Keratinocyte (primary cell): ENCODE data around the gene PTMA. TPM values are rescaled to one million over a fixed set of nuclear protein-coding genes. Genes with fewer than 3 reads are reported as not detected.

ENCODE experiments used
- DNase-seq: peaks from one replicate; pipeline ENCODE4 v3.0.0-alpha.2; 2011; ENCODE audit warnings: low read depth, missing footprints, low spot score
- FAIRE-seq: peaks from 2 replicates; lab custom pipeline; 2011; peaks lifted over from hg19 to GRCh38; lab: Jason Lieb, UNC
- H2AFZ ChIP-seq: 2 replicates; pipeline ENCODE4 v1.6.0; 2012; ENCODE audit warnings: low read length, control low read depth, inconsistent platforms; ENCODE audit not compliant: control insufficient read depth
- H3K27ac ChIP-seq: 2 replicates; pipeline ENCODE4 v1.5.1; 2011; ENCODE audit warnings: low read length; ENCODE audit not compliant: control insufficient read depth, insufficient read depth
- H3K27me3 ChIP-seq: 3 replicates; pipeline ENCODE4 v1.6.0; 2011; ENCODE audit warnings: low read length; ENCODE audit not compliant: control insufficient read depth, insufficient read depth; ENCODE audit errors: extremely low read depth
- H3K36me3 ChIP-seq, 2 experiments: 2 replicates in 1 of 2; 3 replicates in 1 of 2; pipeline ENCODE4 v1.5.1; 2011; ENCODE audit warnings: low read length in 2 of 2, mild to moderate bottlenecking in 1 of 2; ENCODE audit not compliant: control insufficient read depth in 2 of 2, insufficient read depth in 2 of 2; ENCODE audit errors: extremely low read depth in 1 of 2
- H3K4me1 ChIP-seq: 3 replicates; pipeline ENCODE4 v1.5.1; 2011; ENCODE audit warnings: low read length; ENCODE audit not compliant: control insufficient read depth, insufficient read depth; ENCODE audit errors: extremely low read depth
- H3K4me2 ChIP-seq: 3 replicates; pipeline ENCODE4 v1.6.0; 2011; ENCODE audit warnings: low read depth, low read length; ENCODE audit not compliant: control insufficient read depth, insufficient read depth; ENCODE audit errors: extremely low read depth
- H3K4me3 ChIP-seq, 3 experiments: fragments of 200-600 bp in 1 of 3; sonication (generic) in 1 of 3; 2 replicates in 2 of 3; 3 replicates in 1 of 3; pipeline ENCODE4 v1.5.1; 2011 to 2016; ENCODE audit warnings: low read length in 3 of 3, mild to moderate bottlenecking in 3 of 3, control low read depth in 2 of 3, inconsistent platforms in 1 of 3, low read depth in 1 of 3, mixed read lengths in 1 of 3, mixed run types in 1 of 3, moderate library complexity in 1 of 3; ENCODE audit not compliant: control insufficient read depth in 2 of 3, insufficient read depth in 2 of 3; ENCODE audit errors: extremely low read depth in 1 of 3
- H3K79me2 ChIP-seq: 2 replicates; pipeline ENCODE4 v1.6.0; 2012; ENCODE audit warnings: low read length; ENCODE audit not compliant: control insufficient read depth, insufficient read depth
- H3K9ac ChIP-seq: 3 replicates; pipeline ENCODE4 v1.6.0; 2011; ENCODE audit warnings: low read length; ENCODE audit not compliant: control insufficient read depth, insufficient read depth; ENCODE audit errors: extremely low read depth
- H3K9me1 ChIP-seq: 3 replicates; pipeline ENCODE4 v1.6.0; 2011; ENCODE audit warnings: low read length; ENCODE audit not compliant: control insufficient read depth, insufficient read depth; ENCODE audit errors: extremely low read depth
- H3K9me3 ChIP-seq: 2 replicates; pipeline ENCODE4 v1.5.1; 2012; ENCODE audit warnings: low read depth, low read length; ENCODE audit not compliant: control insufficient read depth
- H4K20me1 ChIP-seq: 3 replicates; pipeline ENCODE4 v1.6.0; 2011; ENCODE audit warnings: low read length; ENCODE audit not compliant: control insufficient read depth, insufficient read depth; ENCODE audit errors: extremely low read depth
- CTCF ChIP-seq, 3 experiments: IDR thresholded peaks in 1 of 3; conservative IDR thresholded peaks in 1 of 3; optimal IDR thresholded peaks in 1 of 3; 2 replicates in 2 of 3; 3 replicates in 1 of 3; pipeline versions ENCODE3 to v1.5.1; 2011; ENCODE audit warnings: low read length in 3 of 3, mild to moderate bottlenecking in 3 of 3, moderate library complexity in 2 of 3, control low read depth in 1 of 3, inconsistent platforms in 1 of 3; ENCODE audit not compliant: insufficient read depth in 2 of 3; ENCODE audit errors: extremely low read depth in 1 of 3
- EZH2 ChIP-seq: IDR thresholded peaks from one replicate; pipeline ENCODE4 v1.6.1; 2012; ENCODE audit warnings: inconsistent platforms, mild to moderate bottlenecking, low read length, moderate library complexity
- dilution Hi-C: fragments of 300-500 bp; cut with MboI; formaldehyde crosslinking; loops from one replicate; pipeline ENCODE4 v1.7.0; 2020; ENCODE audit warnings: low sequenced_read_pairs; ENCODE audit not compliant: extremely low pct_ligation_motif_present
- polyA plus RNA-seq, 5 experiments: library from polyadenylated mRNA; depleted of rRNA in 3 of 5; stranded (reverse) in 3 of 5; stranded (forward) in 1 of 5; unstranded in 1 of 5; fragments of >200 nt; gene quantifications; 1 replicate in 1 of 5; 2 replicates in 3 of 5; 3 replicates in 1 of 5; pipeline versions ENCODE4 v1.2.1 to v1.2.3, GENCODE V29; 2011 to 2012; ENCODE audit warnings: missing spikeins in 2 of 5, low read depth in 1 of 5, low replicate concordance in 1 of 5

PTMA gene
- polyA plus RNA-seq, 1 donor (not counting 4 experiments of a cell fraction or from before 2014, with no cell fraction given): 598 TPM

GRCh38 chr2:231716666-231717280 lies 8.4 kb downstream of the PTMA start:
- FAIRE-seq (no peak), DNase-seq (no peak)
- Histone ChIP-seq H3K4me1 (peaks cover 9% of the 10 kb centered on the region), H2AFZ (no peak overlapping the region), H3K4me3 (no peak overlapping the region), H4K20me1 (peaks cover 18% of the 10 kb centered on the region), H3K9me1 (no peaks in the 10 kb centered on the region), H3K79me2 (peaks cover 8% of the 10 kb centered on the region), H3K27ac (no peak overlapping the region), H3K36me3 (peaks cover 8 to 10% of the 10 kb centered on the region in 2 experiments), H3K9me3 (no peaks in the 10 kb centered on the region), H3K9ac (no peak overlapping the region), H3K4me2 (no peak overlapping the region), H3K27me3 (no peaks in the 10 kb centered on the region)
- no peak for TF ChIP-seq CTCF (optimal IDR thresholded peaks at IDR 0.05 in 1 of 3, IDR thresholded peaks at IDR 0.05 in 1 of 3, conservative IDR thresholded peaks at IDR 0.05 in 1 of 3; ENCODE audit: extremely low read depth in 1 of 3, insufficient read depth in 2 of 3, low read length in 3 of 3)
- TF ChIP-seq EZH2: no peak
- dilution Hi-C loops: no loop called here

- H3K27me3 ChIP-seq: no peaks in the 10 kb centered on the region
- dilution Hi-C loops: no loop called here
- no peak overlapping the region for H3K4me2 ChIP-seq
- FAIRE-seq (no peak), DNase-seq (no peak)
- TF ChIP-seq EZH2 (no peak), CTCF (optimal IDR thresholded peaks at IDR 0.05 in 1 of 3, IDR thresholded peaks at IDR 0.05 in 1 of 3, conservative IDR thresholded peaks at IDR 0.05 in 1 of 3; ENCODE audit: extremely low read depth in 1 of 3, insufficient read depth in 2 of 3, low read length in 3 of 3) (no peak)
- H3K36me3 ChIP-seq: peaks cover under 1 to 3% of the 10 kb centered on the region in 2 experiments
- peaks cover 4% of the 10 kb centered on the region for H3K4me1 ChIP-seq
- H3K79me2 ChIP-seq: peaks cover under 1% of the 10 kb centered on the region
- H3K27ac ChIP-seq: no peak overlapping the region
- H2AFZ ChIP-seq: no peak overlapping the region
- peaks cover 12% of the 10 kb centered on the region for H4K20me1 ChIP-seq
- no peak overlapping the region for H3K9ac ChIP-seq
- no peaks in the 10 kb centered on the region for H3K9me1 ChIP-seq
- H3K4me3 ChIP-seq: no peak overlapping the region
- H3K9me3 ChIP-seq: no peaks in the 10 kb centered on the region
Observed at GRCh38 chr2:231717281-231718171, 9.2 kb downstream of the PTMA start.
